HCT116 (cell line): Measurements from ENCODE around the gene HPS3. TPM values are rescaled to one million over a fixed set of nuclear protein-coding genes. Genes with fewer than 3 reads are reported as not detected.

ENCODE experiments used
- ATAC-seq: fragments of 200-7000 bp; cut with Tn5 transposase; 2 replicates; pipeline ENCODE4 v1.9.1; 2020; ENCODE audit warnings: mild to moderate bottlenecking, moderate library complexity
- BruUV-seq: library from RNA; stranded (reverse); fragments of 400-500 nt; replicated peaks from 2 replicates; lab custom pipeline; 2021; lab: Mats Ljungman, UMichigan
- CTCF ChIA-PET: fragments of 300-600 bp; sonication (Branson Sonifier 250); formaldehyde crosslinking; loops from one replicate; lab custom pipeline; 2021; ENCODE audit warnings: antibody characterized with exemption; lab: Charles Lee
- POLR2A ChIA-PET: fragments of 300-600, 350-600 bp; sonication (Branson Sonifier 250); formaldehyde crosslinking; loops from one replicate; lab custom pipeline; 2021; ENCODE audit warnings: antibody characterized with exemption; lab: Charles Lee
- RAD21 ChIA-PET, 2 experiments: fragments of 300-600 bp; sonication (Branson Sonifier 250); formaldehyde crosslinking; loops; one replicate each; lab custom pipeline; 2023; ENCODE audit warnings: low total read pairs in 2 of 2; ENCODE audit not compliant: uncharacterized antibody in 2 of 2, unreplicated experiment in 2 of 2, low non-redundant PET in 1 of 2; lab: Charles Lee
- DNase-seq: peaks from one replicate; pipeline ENCODE4 v3.0.0-alpha.2; 2010; ENCODE audit warnings: low read depth, low spot score
- H2AFZ ChIP-seq: fragments of 200-600 bp; shearing (Covaris generic), sonication (generic); 2 replicates; pipeline ENCODE4 v1.6.1; 2017; ENCODE audit warnings: low read depth, mixed run types, mixed read lengths, antibody characterized with exemption, low read length; ENCODE audit not compliant: poor library complexity, severe bottlenecking
- H3K27ac ChIP-seq: 2 replicates; pipeline ENCODE4 v1.5.1; 2012; ENCODE audit warnings: low read depth, low read length
- H3K27me3 ChIP-seq: fragments of 200-600 bp; sonication (generic); 2 replicates; pipeline ENCODE4 v1.6.1; 2016; ENCODE audit warnings: mixed run types, low read length, mixed read lengths; ENCODE audit not compliant: insufficient read depth
- H3K36me3 ChIP-seq, 2 experiments: fragments of 200-500 bp in 1 of 2; fragments of 200-600 bp in 1 of 2; sonication (Bioruptor generic) in 1 of 2; sonication (generic) in 1 of 2; 2 replicates each; pipeline versions ENCODE4 v1.5.1 to v1.6.1; 2014 to 2016; ENCODE audit warnings: low read length in 2 of 2, inconsistent platforms in 1 of 2, mixed read lengths in 1 of 2, mixed run types in 1 of 2; ENCODE audit not compliant: insufficient read depth in 2 of 2, control insufficient read depth in 1 of 2
- H3K4me1 ChIP-seq, 2 experiments: fragments of 200-600 bp in 1 of 2; sonication (generic) in 1 of 2; 2 replicates each; pipeline versions ENCODE4 v1.5.1 to v1.6.1; 2012 to 2017; ENCODE audit warnings: low read length in 2 of 2, inconsistent platforms in 1 of 2, mild to moderate bottlenecking in 1 of 2, mixed read lengths in 1 of 2, mixed run types in 1 of 2, moderate library complexity in 1 of 2; ENCODE audit not compliant: insufficient read depth in 2 of 2, control insufficient read depth in 1 of 2
- H3K4me2 ChIP-seq: fragments of 200-600 bp; sonication (generic); 2 replicates; pipeline ENCODE4 v1.6.1; 2017; ENCODE audit warnings: mixed run types, low read length, mixed read lengths
- H3K4me3 ChIP-seq, 2 experiments: fragments of 200-600 bp in 1 of 2; sonication (generic) in 1 of 2; replicated peaks in 1 of 2; 2 replicates each; pipeline ENCODE4 v1.5.1; 2011 to 2016; ENCODE audit warnings: low read length in 2 of 2, control low read depth in 1 of 2, low read depth in 1 of 2, mild to moderate bottlenecking in 1 of 2, mixed read lengths in 1 of 2, mixed run types in 1 of 2
- H3K79me2 ChIP-seq: fragments of 200-600 bp; sonication (generic); 2 replicates; pipeline ENCODE4 v1.6.1; 2017; ENCODE audit warnings: mild to moderate bottlenecking, mixed run types, low read length, moderate library complexity, mixed read lengths; ENCODE audit not compliant: insufficient read depth
- H3K9ac ChIP-seq: fragments of 200-600 bp; sonication (generic); 2 replicates; pipeline ENCODE4 v1.6.1; 2016; ENCODE audit warnings: low read length, mixed read lengths
- H3K9me2 ChIP-seq: fragments of 200-600 bp; sonication (generic), shearing (Covaris generic); 2 replicates; pipeline ENCODE4 v1.6.1; 2017; ENCODE audit warnings: mixed run types, mild to moderate bottlenecking, moderate library complexity; ENCODE audit not compliant: insufficient read depth
- H3K9me3 ChIP-seq, 2 experiments: fragments of 200-500 bp in 1 of 2; fragments of 200-600 bp in 1 of 2; sonication (Bioruptor generic) in 1 of 2; sonication (generic) in 1 of 2; 2 replicates each; pipeline ENCODE4 v1.6.1; 2014 to 2017; ENCODE audit warnings: low read length in 2 of 2, mixed read lengths in 2 of 2, inconsistent platforms in 1 of 2, low read depth in 1 of 2, mild to moderate bottlenecking in 1 of 2, mixed run types in 1 of 2, moderate library complexity in 1 of 2; ENCODE audit not compliant: control insufficient read depth in 1 of 2, insufficient read depth in 1 of 2
- H4K20me1 ChIP-seq: fragments of 200-600 bp; sonication (generic), shearing (Covaris generic); 2 replicates; pipeline ENCODE4 v1.6.1; 2017; ENCODE audit warnings: mixed run types, mild to moderate bottlenecking, moderate library complexity; ENCODE audit not compliant: insufficient read depth
- CBX3 ChIP-seq: IDR thresholded peaks from 2 replicates; pipeline ENCODE4 v1.6.1; 2012; ENCODE audit warnings: low read depth
- CEBPB ChIP-seq: IDR thresholded peaks from 2 replicates; pipeline ENCODE4 v1.6.1; 2012; ENCODE audit warnings: low read depth
- CTCF ChIP-seq, 3 experiments: fragments of 200-600 bp in 1 of 3; sonication (generic) in 1 of 3; IDR thresholded peaks in 2 of 3; conservative IDR thresholded peaks in 1 of 3; 2 replicates each; pipeline ENCODE4 v1.5.1; 2012 to 2017; ENCODE audit warnings: low read depth in 2 of 3, low read length in 2 of 3, antibody characterized with exemption in 1 of 3, borderline replicate concordance in 1 of 3, control low read depth in 1 of 3, mild to moderate bottlenecking in 1 of 3, mixed read lengths in 1 of 3, mixed run types in 1 of 3, moderate library complexity in 1 of 3; ENCODE audit not compliant: insufficient read depth in 1 of 3
- EGR1 ChIP-seq: IDR thresholded peaks from 2 replicates; pipeline ENCODE4 v1.6.1; 2012; ENCODE audit warnings: low read depth
- ELF1 ChIP-seq: IDR thresholded peaks from 2 replicates; pipeline ENCODE4 v1.6.1; 2012; ENCODE audit warnings: low read depth, borderline replicate concordance
- EZH2 ChIP-seq: fragments of 200-600 bp; sonication (generic); IDR thresholded peaks from 2 replicates; pipeline ENCODE4 v1.6.1; 2017; ENCODE audit warnings: antibody characterized with exemption, mixed run types
- EZH2phosphoT487 ChIP-seq: fragments of 200-600 bp; IDR thresholded peaks from 2 replicates; pipeline ENCODE4 v1.6.1; 2018; ENCODE audit warnings: antibody characterized with exemption, borderline replicate concordance
- FOSL1 ChIP-seq: IDR thresholded peaks from 2 replicates; pipeline ENCODE4 v1.6.1; 2012; ENCODE audit warnings: low read depth
- JUND ChIP-seq: IDR thresholded peaks from 2 replicates; pipeline ENCODE4 v1.6.1; 2012
- POLR2A ChIP-seq: IDR thresholded peaks from 2 replicates; pipeline ENCODE4 v1.7.0; 2011; ENCODE audit warnings: borderline replicate concordance; ENCODE audit not compliant: insufficient read depth, insufficient read length; ENCODE audit errors: extremely low read depth
- POLR2AphosphoS5 ChIP-seq: IDR thresholded peaks from 2 replicates; pipeline ENCODE4 v1.6.1; 2011; ENCODE audit warnings: mild to moderate bottlenecking, low read depth, low read length, moderate library complexity
- RAD21 ChIP-seq: IDR thresholded peaks from 2 replicates; pipeline ENCODE4 v1.6.1; 2012; ENCODE audit warnings: low read depth, mild to moderate bottlenecking
- SIN3A ChIP-seq: IDR thresholded peaks from 2 replicates; pipeline ENCODE4 v1.6.1; 2012; ENCODE audit warnings: low read depth
- SP1 ChIP-seq: IDR thresholded peaks from 2 replicates; pipeline ENCODE4 v1.6.1; 2012; ENCODE audit warnings: low read depth
- SRF ChIP-seq: IDR thresholded peaks from 2 replicates; pipeline ENCODE4 v1.6.1; 2012; ENCODE audit warnings: low read depth
- YY1 ChIP-seq: IDR thresholded peaks from 2 replicates; pipeline ENCODE4 v1.6.1; 2011; ENCODE audit warnings: low read length, low read depth, moderate library complexity, mild to moderate bottlenecking; ENCODE audit not compliant: insufficient replicate concordance; ENCODE audit errors: extremely low read depth
- ZBTB33 ChIP-seq: IDR thresholded peaks from 2 replicates; pipeline ENCODE4 v1.6.1; 2011; ENCODE audit warnings: mild to moderate bottlenecking, low read length, moderate library complexity; ENCODE audit not compliant: insufficient replicate concordance; ENCODE audit errors: extremely low read depth
- ZFX ChIP-seq: fragments of 450-650 bp; IDR thresholded peaks from 2 replicates; pipeline ENCODE4 v1.6.1; 2017
- ZNF274 ChIP-seq: fragments of 200-500 bp; sonication (Bioruptor generic); IDR thresholded peaks from 2 replicates; pipeline ENCODE4 v1.6.1; 2014; ENCODE audit warnings: mild to moderate bottlenecking, low read depth, low read length, inconsistent platforms
- intact Hi-C: fragments of 100-400 bp; cut with micrococcal nuclease; formaldehyde crosslinking; loops from 2 replicates; pipeline ENCODE4 v1.10.0; 2022
- total RNA-seq: library from RNA; stranded (reverse); gene quantifications from one replicate; pipeline ENCODE4 v1.2.1, GENCODE V29; 2021; ENCODE audit not compliant: unreplicated experiment
- TF ChIP-seq, protein P1 (sequence below): IDR thresholded peaks from 2 replicates; pipeline ENCODE4 v1.6.1; 2012

The HPS3 gene
- total RNA-seq, 1 experiment from 2014 or later = 17.1 TPM

DNA sequence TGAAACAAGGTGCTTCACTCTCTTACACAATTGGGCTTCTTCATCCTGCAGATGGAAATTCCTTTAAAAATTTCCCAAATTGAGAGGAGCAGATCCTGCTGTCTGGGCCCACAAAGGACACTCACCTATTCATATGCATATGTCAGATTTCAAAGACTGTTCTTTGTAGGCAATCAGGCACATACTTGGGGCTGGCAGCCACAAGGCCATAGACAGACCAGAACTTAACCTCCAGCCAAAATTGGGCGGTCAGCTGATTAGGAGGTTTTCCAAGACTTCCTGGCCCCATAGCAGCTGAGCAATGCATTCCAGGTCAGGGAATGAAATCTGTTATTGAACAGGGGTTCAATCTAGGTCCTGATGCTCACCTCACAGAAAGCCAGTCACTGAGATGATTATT lies 15.0 kb upstream of the HPS3 start:
- no TSS peak for BruUV-seq
- Histone ChIP-seq H4K20me1 (no peaks in the 10 kb centered on the region), H2AFZ (no peak overlapping the region), H3K27me3 (no peaks in the 10 kb centered on the region), H3K4me2 (no peak overlapping the region), H3K9ac (no peak overlapping the region), H3K36me3 (no peaks in the 10 kb centered on the region), H3K4me1 (no peaks in the 10 kb centered on the region), H3K4me3 (no peak overlapping the region), H3K27ac (no peak overlapping the region), H3K9me3 (no peaks in the 10 kb centered on the region), H3K79me2 (no peaks in the 10 kb centered on the region), H3K9me2 (no peaks in the 10 kb centered on the region)
- ATAC-seq = no peak
- ChIA-PET RAD21 (interaction anchor here in 1 of 2 experiments (1.0 kb wide), 1 partner anchor 159 kb away, joined by 4 read pairs; no protein-coding TSS in a partner anchor), POLR2A (no interaction called here), CTCF (interaction anchor here (0.6 kb wide), 1 partner anchor 11 kb away, joined by 4 read pairs; no protein-coding TSS in a partner anchor)
- intact Hi-C loops = no loop called here
- TF ChIP-seq CTCF (IDR thresholded peaks at IDR 0.05 in 2 of 3, conservative IDR thresholded peaks at IDR 0.05 in 1 of 3; ENCODE audit: borderline replicate concordance in 1 of 3, insufficient read depth in 1 of 3, low read depth in 2 of 3, low read length in 2 of 3) (no peak), EGR1 (no peak), EZH2phosphoT487 (no peak), SRF (no peak), SP1 (no peak), ZNF274 (no peak), YY1 (no peak), SIN3A (no peak), JUND (no peak), EZH2 (no peak), POLR2AphosphoS5 (no peak), ZBTB33 (no peak), RAD21 (no peak), CBX3 (no peak), ZFX (no peak), POLR2A (no peak), CEBPB (no peak), FOSL1 (no peak), ELF1 (no peak)
- TF ChIP-seq, protein P1, sequence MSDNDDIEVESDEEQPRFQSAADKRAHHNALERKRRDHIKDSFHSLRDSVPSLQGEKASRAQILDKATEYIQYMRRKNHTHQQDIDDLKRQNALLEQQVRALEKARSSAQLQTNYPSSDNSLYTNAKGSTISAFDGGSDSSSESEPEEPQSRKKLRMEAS = no peak
- DNase-seq = no peak
